Activated T-cell treated with anti-CD3 and anti-CD28 coated beads, Interleukin-2, amount 50 U/mL, for 72 hours (primary cell): ENCODE data around the gene GPR18. TPM values are rescaled to one million over a fixed set of nuclear protein-coding genes. Genes with fewer than 3 reads are reported as not detected.

Source experiments
- ATAC-seq, 2 donors: fragments of 150-1000 bp; cut with Tn5 transposase; replicated peaks in 1 of 2; 2 replicates each; pipeline ENCODE4 v1.10.0; 2021; ENCODE audit warnings: moderate library complexity in 2 of 2, mild to moderate bottlenecking in 1 of 2
- DNase-seq, 2 donors: peaks; one replicate each; pipeline ENCODE4 v3.0.0; 2021 to 2022; ENCODE audit warnings: mixed read lengths in 1 of 2
- H3K27ac Mint-ChIP-seq: one replicate; pipeline ENCODE4 v1.8.0; 2022; ENCODE audit warnings: mild to moderate bottlenecking, moderate library complexity, mixed read lengths
- H3K27me3 Mint-ChIP-seq: one replicate; pipeline ENCODE4 v1.8.0; 2022; ENCODE audit warnings: low read depth, mixed read lengths
- H3K36me3 Mint-ChIP-seq, 2 donors: one replicate each; pipeline ENCODE4 v1.8.0; 2022; ENCODE audit warnings: mixed read lengths in 2 of 2, mild to moderate bottlenecking in 1 of 2; ENCODE audit not compliant: insufficient read depth in 2 of 2
- H3K4me1 Mint-ChIP-seq: one replicate; pipeline ENCODE4 v1.8.0; 2022; ENCODE audit warnings: low read depth, mixed read lengths
- H3K4me3 Mint-ChIP-seq, 2 donors: one replicate each; pipeline ENCODE4 v1.8.0; 2022; ENCODE audit warnings: mild to moderate bottlenecking in 2 of 2, mixed read lengths in 2 of 2, moderate library complexity in 2 of 2
- H3K9me3 Mint-ChIP-seq, 2 donors: one replicate each; pipeline ENCODE4 v1.8.0; 2022; ENCODE audit warnings: mixed read lengths in 2 of 2
- total RNA-seq, 2 donors: library from RNA; stranded (reverse); gene quantifications; one replicate each; pipeline ENCODE4 v1.2.3, GENCODE V29; 2022

GPR18 gene, protein sequence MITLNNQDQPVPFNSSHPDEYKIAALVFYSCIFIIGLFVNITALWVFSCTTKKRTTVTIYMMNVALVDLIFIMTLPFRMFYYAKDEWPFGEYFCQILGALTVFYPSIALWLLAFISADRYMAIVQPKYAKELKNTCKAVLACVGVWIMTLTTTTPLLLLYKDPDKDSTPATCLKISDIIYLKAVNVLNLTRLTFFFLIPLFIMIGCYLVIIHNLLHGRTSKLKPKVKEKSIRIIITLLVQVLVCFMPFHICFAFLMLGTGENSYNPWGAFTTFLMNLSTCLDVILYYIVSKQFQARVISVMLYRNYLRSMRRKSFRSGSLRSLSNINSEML
- total RNA-seq, result 10 to 100 TPM; 12.4 to 17.3 TPM

DNA sequence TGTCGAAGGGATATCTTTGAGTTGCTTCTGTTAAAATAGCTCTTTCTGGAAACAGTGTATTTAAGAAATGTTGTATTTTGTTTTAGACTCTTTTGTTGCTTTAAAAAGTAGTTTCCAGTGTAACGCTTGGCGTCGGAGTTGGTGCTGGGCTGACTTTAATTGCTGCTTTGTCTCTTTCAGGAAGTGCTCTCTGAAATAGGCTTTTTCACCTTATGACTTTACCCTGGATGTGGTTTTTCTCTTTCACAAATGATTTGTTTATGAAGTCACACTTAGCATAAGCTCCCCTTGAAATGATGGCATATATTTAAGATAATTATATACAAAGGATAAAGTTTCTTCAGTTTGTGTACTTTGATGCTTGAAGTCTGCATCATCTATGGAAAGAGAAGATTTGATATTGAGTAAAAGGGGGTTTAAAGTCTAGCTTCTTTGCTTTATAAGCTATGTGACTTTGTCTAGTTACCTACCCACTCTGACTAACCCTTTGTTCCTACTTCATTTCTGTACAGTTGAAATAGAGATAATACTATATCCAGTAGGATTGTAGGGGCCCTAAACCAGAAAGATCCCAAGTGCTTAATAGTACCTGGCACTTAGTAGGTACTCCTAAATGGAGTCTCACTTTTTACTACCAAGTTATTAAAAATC lies at the start of gene GPR18:
Gene GPR18, minus strand, starts transcription at position 170 of the 651 bp plus-strand sequence. CDS start 2,507 bp downstream, outside the sequence.
- Mint-ChIP-seq H3K4me1 (peaks cover 83% of the 10 kb centered on the region), H3K27ac (peak within 1 kb of the TSS; percentile 94), H3K27me3 (no peaks in the 10 kb centered on the region), H3K36me3 (peaks cover 13 to 32% of the 10 kb centered on the region in 2 donors), H3K4me3 (peak within 1 kb of the TSS; percentile 86 to 94), H3K9me3 (no peaks in the 10 kb centered on the region)
- ATAC-seq (peak; percentile 86 to 91), DNase-seq (peak in 1 of 2 donors; percentile 33)

DNA sequence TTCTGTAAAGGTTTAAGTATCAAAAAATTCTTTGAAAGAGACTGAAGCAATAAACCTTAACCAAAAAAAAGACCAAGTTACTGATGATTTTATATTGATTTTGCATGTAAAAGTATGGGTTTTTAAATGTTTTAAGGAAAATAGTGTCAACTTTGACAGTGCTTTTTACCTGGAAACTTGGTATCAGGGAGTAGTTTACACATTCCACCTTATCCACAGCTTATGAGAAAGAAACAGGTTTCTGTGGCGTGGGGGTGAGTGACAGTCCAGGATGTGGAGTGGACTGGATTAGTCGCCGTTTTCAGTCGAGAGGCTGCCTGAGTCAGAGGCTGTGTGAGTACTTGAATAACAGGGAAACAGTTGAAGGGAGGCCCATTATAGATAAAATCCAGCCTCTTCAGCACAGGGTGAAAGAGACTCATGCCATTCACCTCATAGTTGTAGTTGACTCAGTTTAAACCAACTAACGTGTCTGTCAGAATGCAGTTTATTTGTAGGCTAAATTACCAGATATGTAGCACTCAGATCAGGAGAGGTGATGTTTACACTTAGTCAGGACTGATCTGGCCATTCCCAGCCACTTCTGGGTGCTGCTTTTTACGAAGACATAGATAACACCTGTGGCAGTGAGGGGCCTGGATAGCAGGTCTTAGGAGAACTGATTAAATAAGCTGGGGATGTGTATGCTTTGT lies 49.6 kb upstream of the GPR18 start:
- DNase-seq, result peak; percentile 81 to 87

DNA sequence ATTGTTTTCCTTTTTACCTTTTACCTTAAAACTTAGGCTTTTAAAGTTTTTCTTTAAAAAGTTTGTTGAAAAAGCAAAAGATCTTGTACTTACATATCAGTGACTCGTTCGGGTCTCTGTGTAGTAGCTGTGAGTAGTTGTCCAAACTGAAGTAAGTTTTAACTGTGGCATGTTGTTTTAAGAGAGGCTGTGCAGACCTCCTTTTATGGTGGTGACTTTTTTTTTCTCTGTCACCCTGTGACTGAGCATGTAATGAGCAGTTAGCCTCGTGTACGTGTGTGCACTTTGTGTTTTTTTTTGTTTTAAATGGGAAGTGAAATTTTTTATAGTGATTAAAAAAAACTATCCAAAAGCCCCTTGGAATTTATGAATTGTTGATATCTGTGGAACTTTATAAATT lies 49.1 kb upstream of the GPR18 start, which contains the start of gene GPR183:
Gene GPR183, minus strand, starts transcription at position 153 of the 400 bp plus-strand sequence. CDS start 11,254 bp downstream, outside the sequence.
- ATAC-seq, result peak; percentile 48 to 63
- Mint-ChIP-seq H3K9me3 (no peaks in the 10 kb centered on the region), H3K27me3 (no peaks in the 10 kb centered on the region), H3K4me1 (peaks cover 83% of the 10 kb centered on the region), H3K27ac (peak within 1 kb of the TSS; percentile 98), H3K4me3 (peak within 1 kb of the TSS; percentile 95 to 96), H3K36me3 (peaks cover 26 to 32% of the 10 kb centered on the region in 2 donors)
- DNase-seq, result peak in 1 of 2 donors; percentile 45

More for the DNA sequence above, 49.6 kb upstream of the GPR18 start:
- H3K9me3 Mint-ChIP-seq, result no peaks in the 10 kb centered on the region
- ATAC-seq, result peak; percentile 85 to 88
- H3K27ac Mint-ChIP-seq, result peak overlapping the region; percentile 98
- H3K27me3 Mint-ChIP-seq, result no peaks in the 10 kb centered on the region
- H3K4me1 Mint-ChIP-seq, result peaks cover 83% of the 10 kb centered on the region
- H3K4me3 Mint-ChIP-seq, result peak overlapping the region; percentile 95 to 96
- H3K36me3 Mint-ChIP-seq, result peaks cover 30 to 32% of the 10 kb centered on the region in 2 donors

DNA sequence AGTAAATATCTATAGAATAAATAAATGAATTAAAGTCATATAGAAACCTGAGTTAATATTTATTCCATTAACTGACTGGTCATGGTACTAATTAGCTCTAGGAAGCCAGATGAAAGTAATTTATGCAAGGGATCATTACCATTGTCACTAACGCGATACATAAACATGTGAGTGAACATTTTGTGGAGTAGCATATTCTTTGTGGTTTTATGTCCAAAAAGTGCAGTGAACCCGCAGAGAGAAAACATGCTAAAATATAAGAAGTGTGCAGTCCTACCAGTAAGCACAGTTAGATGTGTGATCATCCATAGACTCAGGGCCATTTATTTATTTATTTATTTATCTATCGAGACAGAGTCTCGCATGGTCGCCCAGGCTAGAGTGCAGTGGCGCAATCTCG lies 47.4 kb upstream of the GPR18 start:
- Mint-ChIP-seq H3K36me3 (peaks cover 26 to 34% of the 10 kb centered on the region in 2 donors), H3K4me3 (peak overlapping the region; percentile 95 to 96), H3K27me3 (no peaks in the 10 kb centered on the region), H3K4me1 (peaks cover 77% of the 10 kb centered on the region), H3K9me3 (no peaks in the 10 kb centered on the region), H3K27ac (peak overlapping the region; percentile 90)
- no peak for DNase-seq
- no peak for ATAC-seq

DNA sequence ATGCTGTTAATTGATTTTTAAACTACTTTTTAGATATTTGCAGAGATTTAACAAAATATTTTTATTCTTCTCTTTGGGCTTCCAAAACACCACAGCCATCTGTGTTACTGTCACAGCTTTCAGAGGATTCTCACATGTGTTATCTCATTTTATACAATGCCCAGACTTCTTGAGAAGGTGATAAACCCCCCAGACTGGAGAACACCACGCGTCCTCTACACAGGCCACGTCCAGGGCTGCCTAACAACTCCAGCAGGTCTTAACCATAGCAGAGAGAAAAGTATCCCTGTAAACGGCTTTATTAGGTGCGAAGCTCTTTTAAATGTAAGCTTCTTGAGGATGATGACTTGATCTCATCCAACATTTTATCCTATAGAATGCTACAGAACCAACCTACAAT lies 47.0 kb upstream of the GPR18 start:
- peaks cover 26 to 34% of the 10 kb centered on the region in 2 donors for H3K36me3 Mint-ChIP-seq
- peak overlapping the region; percentile 95 to 96 for H3K4me3 Mint-ChIP-seq
- DNase-seq, result no peak
- no peaks in the 10 kb centered on the region for H3K27me3 Mint-ChIP-seq
- peak overlapping the region; percentile 82 for H3K27ac Mint-ChIP-seq
- no peak for ATAC-seq
- H3K9me3 Mint-ChIP-seq, result no peaks in the 10 kb centered on the region
- H3K4me1 Mint-ChIP-seq, result peaks cover 77% of the 10 kb centered on the region

DNA sequence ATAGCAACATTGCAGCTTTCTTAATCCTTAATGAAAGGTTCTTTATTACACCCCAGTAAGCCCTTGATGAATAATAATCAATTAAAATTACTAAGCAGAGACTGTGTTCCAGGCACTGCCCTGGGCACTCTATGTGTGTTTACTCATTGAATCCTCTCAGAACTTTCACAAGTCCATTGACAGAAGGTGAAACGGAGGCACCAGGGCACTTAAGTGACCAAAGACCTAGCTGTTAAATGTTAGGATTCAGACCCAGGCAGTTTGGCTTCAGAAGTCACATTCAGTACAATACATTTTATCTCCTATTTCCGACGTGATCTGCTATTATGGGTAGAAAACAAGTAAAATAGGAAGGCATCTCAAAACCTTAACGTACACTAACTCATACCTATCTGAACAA lies 46.4 kb upstream of the GPR18 start:
- ATAC-seq, result no peak
- no peaks in the 10 kb centered on the region for H3K27me3 Mint-ChIP-seq
- H3K4me1 Mint-ChIP-seq, result peaks cover 77% of the 10 kb centered on the region
- no peaks in the 10 kb centered on the region for H3K9me3 Mint-ChIP-seq
- no peak for DNase-seq
- H3K4me3 Mint-ChIP-seq, result peak overlapping the region; percentile 95 to 96
- H3K27ac Mint-ChIP-seq, result peak overlapping the region; percentile 96
- peaks cover 26 to 33% of the 10 kb centered on the region in 2 donors for H3K36me3 Mint-ChIP-seq

DNA sequence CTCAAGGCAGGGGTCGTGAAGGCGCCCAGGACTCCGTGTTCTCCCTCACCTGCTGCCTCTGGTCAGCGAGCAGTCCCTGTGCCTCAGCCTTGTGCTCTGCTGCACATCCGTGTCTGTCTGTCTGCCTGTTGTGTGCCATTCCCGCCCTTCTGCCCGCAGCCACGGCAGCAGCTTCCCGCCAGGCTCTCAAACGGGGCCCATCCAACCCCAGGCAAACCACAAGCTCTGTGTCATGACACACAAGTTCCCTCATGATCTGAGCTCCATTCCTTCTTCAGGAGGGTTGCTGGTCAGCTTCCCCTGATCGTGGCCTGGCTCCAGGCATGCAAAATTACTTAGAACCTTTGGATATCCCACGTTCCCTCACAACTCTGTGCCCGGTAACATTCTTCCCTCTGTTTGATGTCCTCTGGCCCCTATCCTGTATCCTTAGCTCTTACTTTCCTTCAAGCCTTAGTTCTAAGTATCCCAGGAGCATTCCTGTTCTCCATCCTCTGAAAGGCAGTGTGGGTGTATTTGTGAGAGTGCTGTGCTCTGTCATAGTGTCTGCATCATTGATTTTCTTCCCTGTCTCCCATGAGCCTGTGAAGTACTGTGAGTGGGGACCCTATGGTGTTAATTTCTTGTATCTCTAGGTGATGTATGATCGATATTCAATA lies 45.8 kb upstream of the GPR18 start:
- Mint-ChIP-seq H3K36me3 (peaks cover 26 to 30% of the 10 kb centered on the region in 2 donors), H3K27me3 (no peaks in the 10 kb centered on the region), H3K27ac (peak overlapping the region; percentile 96), H3K9me3 (no peaks in the 10 kb centered on the region), H3K4me1 (peaks cover 76% of the 10 kb centered on the region), H3K4me3 (peak overlapping the region; percentile 95 to 96)
- peak; percentile 57 to 74 for DNase-seq
- peak in 1 of 2 donors; percentile 10 for ATAC-seq

DNA sequence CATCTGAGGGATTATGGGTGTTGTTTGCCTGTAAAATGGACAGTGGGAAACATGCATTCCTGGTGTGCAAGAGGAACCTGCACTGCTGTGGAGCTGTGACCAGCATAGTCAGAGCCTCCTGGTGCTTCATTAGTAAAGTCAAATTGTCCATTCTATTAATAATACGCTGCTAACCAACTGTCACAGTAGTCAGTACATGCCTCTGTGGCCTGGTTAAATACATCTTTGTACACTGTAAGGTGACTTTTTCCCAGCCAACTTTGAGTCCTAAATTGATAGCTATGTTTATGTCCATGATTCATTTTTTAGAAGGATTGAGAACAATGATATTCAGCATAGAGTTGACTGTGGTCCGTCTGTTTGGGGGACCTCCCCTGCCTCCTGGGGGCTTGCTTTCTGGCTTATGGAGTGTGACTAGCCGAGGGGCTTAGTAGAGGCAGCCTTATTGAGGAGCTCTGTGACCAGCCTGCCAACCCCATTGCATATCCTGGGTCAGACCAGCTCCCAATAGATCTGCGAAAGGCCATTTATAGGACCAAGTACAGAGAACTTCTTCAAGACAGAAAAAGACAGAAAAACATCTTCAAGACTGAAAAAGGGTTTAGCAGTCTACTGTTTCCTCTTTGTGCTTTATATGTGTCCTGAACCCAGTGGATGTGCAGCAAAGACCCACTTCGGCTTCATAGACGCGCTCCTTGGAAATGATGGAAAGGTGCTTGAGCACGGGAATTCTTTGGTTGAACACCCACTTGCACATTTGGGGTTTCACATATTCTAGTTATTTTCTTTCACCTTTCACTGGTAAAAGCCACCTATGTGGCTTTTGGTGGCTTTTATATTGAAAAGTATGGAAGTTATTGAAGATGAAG lies 44.7 kb upstream of the GPR18 start:
- no peak for ATAC-seq
- DNase-seq, result no peak
- Mint-ChIP-seq H3K9me3 (no peaks in the 10 kb centered on the region), H3K4me3 (peak overlapping the region; percentile 95 to 96), H3K4me1 (peaks cover 76% of the 10 kb centered on the region), H3K27me3 (no peaks in the 10 kb centered on the region), H3K36me3 (peaks cover 23 to 37% of the 10 kb centered on the region in 2 donors), H3K27ac (peak overlapping the region; percentile 96)

DNA sequence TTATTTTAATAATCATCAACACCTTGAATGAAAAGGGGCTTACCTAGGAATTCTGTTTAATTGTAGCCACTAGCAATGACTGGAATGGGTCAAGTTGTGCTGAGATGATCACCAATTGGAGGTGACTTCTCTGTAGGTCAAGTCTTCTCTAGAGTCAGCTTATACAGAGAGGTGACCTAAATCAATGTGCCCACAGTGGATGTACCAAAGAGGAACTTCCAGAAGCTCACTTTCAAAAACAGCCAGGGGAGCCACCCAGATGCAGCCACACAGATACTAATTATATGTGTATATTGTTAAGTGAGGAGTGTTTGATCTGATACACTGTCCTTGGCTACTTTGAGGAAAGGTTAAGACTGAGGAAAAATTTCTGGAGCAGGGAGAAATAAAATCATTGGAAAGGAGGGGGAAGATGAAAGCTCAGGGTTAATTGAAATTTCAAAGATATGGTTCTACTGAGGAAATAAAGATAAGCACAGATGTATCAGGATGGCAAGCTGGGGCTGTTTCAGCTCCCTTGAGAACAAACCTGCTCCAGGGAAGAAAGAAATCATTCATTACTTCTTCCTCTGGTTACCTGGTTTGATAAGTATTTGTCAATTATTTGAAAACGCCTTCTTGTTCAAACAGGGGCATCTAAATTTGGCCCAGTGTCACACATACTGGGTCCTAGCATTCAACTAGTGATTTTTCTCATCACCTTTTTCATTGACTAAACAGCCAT lies 43.9 kb upstream of the GPR18 start:
- Mint-ChIP-seq H3K9me3 (no peaks in the 10 kb centered on the region), H3K36me3 (peaks cover 24 to 43% of the 10 kb centered on the region in 2 donors), H3K27me3 (no peaks in the 10 kb centered on the region), H3K27ac (peak overlapping the region; percentile 95), H3K4me1 (peaks cover 77% of the 10 kb centered on the region), H3K4me3 (peak overlapping the region; percentile 95 to 96)
- no peak for DNase-seq
- no peak for ATAC-seq

DNA sequence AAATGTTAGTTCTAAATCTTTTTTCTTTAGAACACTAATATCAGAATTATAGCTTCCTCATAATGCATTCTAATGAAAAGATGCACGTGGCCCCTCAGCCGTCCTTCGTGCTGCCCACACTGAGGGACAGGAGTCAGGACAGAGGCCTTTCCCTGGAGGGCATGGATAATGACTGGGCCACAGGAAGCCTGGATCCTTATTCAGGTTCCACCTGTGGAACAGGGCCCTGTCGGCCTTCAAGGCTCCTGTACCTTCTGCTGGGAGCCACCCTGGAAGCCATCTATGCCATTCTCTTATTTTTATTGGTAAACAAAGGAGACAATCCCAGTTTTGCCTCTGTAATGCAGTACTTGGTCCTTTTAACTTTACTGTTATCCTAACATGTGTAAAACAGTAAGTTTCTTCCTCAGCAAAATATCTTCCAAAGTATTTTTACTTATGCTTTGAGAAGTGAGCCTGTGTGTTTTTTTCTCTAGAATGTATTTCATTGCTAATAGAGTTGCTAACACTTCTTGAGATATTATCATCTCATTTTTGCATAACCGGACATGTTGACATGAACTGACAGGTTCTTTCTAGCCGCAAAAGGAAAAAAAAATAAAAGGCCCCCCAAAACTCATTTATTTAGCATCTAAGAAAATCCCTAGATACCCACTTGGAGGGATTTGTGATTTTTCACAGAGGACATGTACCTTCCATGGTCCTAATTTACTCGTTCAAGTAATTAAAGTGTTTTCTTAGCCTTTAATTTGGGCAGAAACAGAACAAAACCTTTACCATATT lies 43.1 kb upstream of the GPR18 start:
- H3K4me3 Mint-ChIP-seq, result peak overlapping the region; percentile 86 to 96
- H3K36me3 Mint-ChIP-seq, result peaks cover 20 to 39% of the 10 kb centered on the region in 2 donors
- no peak for DNase-seq
- no peaks in the 10 kb centered on the region for H3K27me3 Mint-ChIP-seq
- no peaks in the 10 kb centered on the region for H3K9me3 Mint-ChIP-seq
- peak overlapping the region; percentile 67 for H3K27ac Mint-ChIP-seq
- peaks cover 85% of the 10 kb centered on the region for H3K4me1 Mint-ChIP-seq
- no peak for ATAC-seq

DNA sequence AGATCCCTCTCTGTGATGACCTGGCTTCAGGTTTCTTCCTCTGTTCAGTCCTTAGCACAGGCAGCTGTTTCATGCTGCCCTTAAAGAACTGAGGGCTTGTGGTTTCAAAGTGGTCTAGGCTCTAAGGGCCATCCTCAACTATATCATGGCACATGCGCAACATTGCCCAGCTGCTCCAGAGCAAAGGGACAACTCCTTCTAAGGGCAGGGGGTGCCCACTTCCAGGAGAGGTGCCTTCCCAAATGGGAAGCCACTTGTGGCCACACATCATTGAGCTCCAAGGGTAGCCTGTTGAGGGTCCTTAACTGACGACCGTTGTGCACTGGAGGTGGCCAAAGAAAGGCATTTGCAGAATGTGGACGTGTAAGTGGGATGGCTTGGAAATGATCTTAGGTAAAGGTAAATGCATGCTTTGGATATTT lies 41.8 kb upstream of the GPR18 start:
- no peaks in the 10 kb centered on the region for H3K27me3 Mint-ChIP-seq
- peaks cover 92% of the 10 kb centered on the region for H3K4me1 Mint-ChIP-seq
- peak overlapping the region; percentile 66 to 81 for H3K4me3 Mint-ChIP-seq
- H3K27ac Mint-ChIP-seq, result peak overlapping the region; percentile 79
- no peaks in the 10 kb centered on the region for H3K9me3 Mint-ChIP-seq
- H3K36me3 Mint-ChIP-seq, result peaks cover 24 to 44% of the 10 kb centered on the region in 2 donors
- DNase-seq, result no peak
- ATAC-seq, result no peak
